Measurements from ENCODE around the gene PCDH11X.
"Not testable (repeated sequence)": the region's sequence is repeated elsewhere in the genome, so short reads cannot be mapped to it uniquely, and the experiment has no call there.

DNA sequence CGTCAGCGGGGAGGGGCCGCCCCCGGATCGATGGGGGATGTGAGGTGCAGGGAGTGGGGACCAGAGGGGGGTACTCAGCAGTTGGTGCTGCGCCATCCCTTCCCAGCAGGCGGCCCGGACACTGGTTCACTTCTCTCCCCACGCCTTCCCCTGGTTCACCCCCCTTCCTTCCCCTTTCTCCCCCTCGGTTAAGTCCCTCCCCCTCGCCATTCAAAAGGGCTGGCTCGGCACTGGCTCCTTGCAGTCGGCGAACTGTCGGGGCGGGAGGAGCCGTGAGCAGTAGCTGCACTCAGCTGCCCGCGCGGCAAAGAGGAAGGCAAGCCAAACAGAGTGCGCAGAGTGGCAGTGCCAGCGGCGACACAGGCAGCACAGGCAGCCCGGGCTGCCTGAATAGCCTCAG lies at the start of gene PCDH11X:
- TF ChIP-seq TAF1 (IDR thresholded peaks at IDR 0.05; ENCODE audit: borderline replicate concordance, insufficient read depth, low read length); SIN3A (IDR thresholded peaks at IDR 0.05; ENCODE audit: borderline replicate concordance, insufficient read depth, low read length); POLR2AphosphoS5 (IDR thresholded peaks at IDR 0.05; ENCODE audit: low read depth, low read length): not testable (repeated sequence)
- TF ChIP-seq, protein P1, sequence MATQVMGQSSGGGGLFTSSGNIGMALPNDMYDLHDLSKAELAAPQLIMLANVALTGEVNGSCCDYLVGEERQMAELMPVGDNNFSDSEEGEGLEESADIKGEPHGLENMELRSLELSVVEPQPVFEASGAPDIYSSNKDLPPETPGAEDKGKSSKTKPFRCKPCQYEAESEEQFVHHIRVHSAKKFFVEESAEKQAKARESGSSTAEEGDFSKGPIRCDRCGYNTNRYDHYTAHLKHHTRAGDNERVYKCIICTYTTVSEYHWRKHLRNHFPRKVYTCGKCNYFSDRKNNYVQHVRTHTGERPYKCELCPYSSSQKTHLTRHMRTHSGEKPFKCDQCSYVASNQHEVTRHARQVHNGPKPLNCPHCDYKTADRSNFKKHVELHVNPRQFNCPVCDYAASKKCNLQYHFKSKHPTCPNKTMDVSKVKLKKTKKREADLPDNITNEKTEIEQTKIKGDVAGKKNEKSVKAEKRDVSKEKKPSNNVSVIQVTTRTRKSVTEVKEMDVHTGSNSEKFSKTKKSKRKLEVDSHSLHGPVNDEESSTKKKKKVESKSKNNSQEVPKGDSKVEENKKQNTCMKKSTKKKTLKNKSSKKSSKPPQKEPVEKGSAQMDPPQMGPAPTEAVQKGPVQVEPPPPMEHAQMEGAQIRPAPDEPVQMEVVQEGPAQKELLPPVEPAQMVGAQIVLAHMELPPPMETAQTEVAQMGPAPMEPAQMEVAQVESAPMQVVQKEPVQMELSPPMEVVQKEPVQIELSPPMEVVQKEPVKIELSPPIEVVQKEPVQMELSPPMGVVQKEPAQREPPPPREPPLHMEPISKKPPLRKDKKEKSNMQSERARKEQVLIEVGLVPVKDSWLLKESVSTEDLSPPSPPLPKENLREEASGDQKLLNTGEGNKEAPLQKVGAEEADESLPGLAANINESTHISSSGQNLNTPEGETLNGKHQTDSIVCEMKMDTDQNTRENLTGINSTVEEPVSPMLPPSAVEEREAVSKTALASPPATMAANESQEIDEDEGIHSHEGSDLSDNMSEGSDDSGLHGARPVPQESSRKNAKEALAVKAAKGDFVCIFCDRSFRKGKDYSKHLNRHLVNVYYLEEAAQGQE (IDR thresholded peaks at IDR 0.05; ENCODE audit: insufficient read depth in 1 of 2, low read depth in 2 of 2, low read length in 2 of 2): not testable (repeated sequence)

Data from PFSK-1 (cell line).